H1 (cell line): Measurements from ENCODE around the gene PPP2R1A. TPM values are rescaled to one million over a fixed set of nuclear protein-coding genes. Genes with fewer than 3 reads are reported as not detected.

Experiments
- CHD7 ChIP-seq: fragments of 300-600 bp; sonication (generic); IDR thresholded peaks from 2 replicates; pipeline ENCODE4 v1.7.1; 2012; ENCODE audit warnings: low read length, moderate library complexity, mild to moderate bottlenecking, inconsistent platforms; ENCODE audit not compliant: insufficient replicate concordance
- NRF1 ChIP-seq: IDR thresholded peaks from 2 replicates; pipeline ENCODE4 v1.6.1; 2011; ENCODE audit warnings: mild to moderate bottlenecking, low read depth, low read length, improper control_type of control experiment
- POLR2A ChIP-seq, 2 experiments: IDR thresholded peaks; 1 replicate in 1 of 2; 2 replicates in 1 of 2; pipeline ENCODE4 v1.6.1; 2011; ENCODE audit warnings: low read depth in 2 of 2, low read length in 2 of 2, mild to moderate bottlenecking in 2 of 2; ENCODE audit errors: control extremely low read depth in 1 of 2
- polyA plus RNA-seq, 7 experiments: library from polyadenylated mRNA; depleted of rRNA in 3 of 7; stranded (reverse) in 5 of 7; unstranded in 2 of 7; fragments of >200 nt in 5 of 7; fragments of 200-250 nt in 2 of 7; gene quantifications; 1 replicate in 5 of 7; 2 replicates in 1 of 7; 4 replicates in 1 of 7; pipeline versions ENCODE4 v1.2.1 to v1.2.3, GENCODE V29; 2011 to 2013; ENCODE audit warnings: missing spikeins in 2 of 7, mixed read lengths in 2 of 7
- total RNA-seq: library from RNA; stranded (reverse); fragmentation: NEBNext Ultra II Directional; extraction: Animal tissue kit (Norgen Biotek cat#: 25700); gene quantifications from 2 replicates; pipeline ENCODE4 v1.2.1, GENCODE V29; 2021

The PPP2R1A gene
- total and polyA plus RNA-seq, 2 of the 8 experiments (the other 6 are each of a cell fraction or from before 2014, with no cell fraction given) = 380 to 382 TPM

- no peak for TF ChIP-seq CHD7
- no peak for TF ChIP-seq POLR2A (IDR thresholded peaks at IDR 0.05; ENCODE audit: control extremely low read depth in 1 of 2, low read depth in 2 of 2, low read length in 2 of 2)
- no peak for TF ChIP-seq NRF1
- TF ChIP-seq, all 59 proteins: peak for 0
These were observed 68.6 kb downstream of the PPP2R1A start (continued) for GRCh38 chr19:52258426-52258825.
